SW 1271 (cell line): ENCODE measurements around the gene NEURL1B.

Source experiments
- DNase-seq, 2 experiments: peaks; one replicate each; lab custom pipeline; 2025; lab: John Stamatoyannopoulos, UW

NEURL1B gene

GRCh38 chr5:172678902-172679301 lies 37.8 kb downstream of the NEURL1B start:
- DNase-seq = no peak

- no peak for DNase-seq
These were observed 38.7 kb downstream of the NEURL1B start for GRCh38 chr5:172679628-172680212.

GRCh38 chr5:172680921-172681320 lies 39.9 kb downstream of the NEURL1B start:
- DNase-seq = no peak

- DNase-seq = no peak
These were observed 40.4 kb downstream of the NEURL1B start for GRCh38 chr5:172681421-172681820.

GRCh38 chr5:172683264-172683644 lies 42.2 kb downstream of the NEURL1B start:
- DNase-seq = no peak

- DNase-seq = no peak
These were observed 42.8 kb downstream of the NEURL1B start for GRCh38 chr5:172683645-172684471.

GRCh38 chr5:172685091-172685490 lies 44.0 kb downstream of the NEURL1B start:
- no peak for DNase-seq

GRCh38 chr5:172686111-172686510 lies 45.0 kb downstream of the NEURL1B start:
- no peak for DNase-seq

GRCh38 chr5:172686539-172687390 lies 45.7 kb downstream of the NEURL1B start:
- DNase-seq = no peak

GRCh38 chr5:172687940-172688339 lies 46.9 kb downstream of the NEURL1B start:
- DNase-seq = no peak

GRCh38 chr5:172688349-172689217 lies 47.5 kb downstream of the NEURL1B start:
- DNase-seq = no peak

GRCh38 chr5:172689218-172689572 lies 48.1 kb downstream of the NEURL1B start:
- no peak for DNase-seq

GRCh38 chr5:172689801-172690200 lies 48.7 kb downstream of the NEURL1B start:
- DNase-seq = no peak

GRCh38 chr5:172690258-172691075 lies 49.4 kb downstream of the NEURL1B start:
- no peak for DNase-seq

- no peak for DNase-seq
These were observed 50.8 kb downstream of the NEURL1B start for GRCh38 chr5:172691886-172692285.

GRCh38 chr5:172692451-172692850 lies 51.4 kb downstream of the NEURL1B start:
- DNase-seq = no peak

- DNase-seq = no peak
These were observed 51.9 kb downstream of the NEURL1B start for GRCh38 chr5:172692981-172693380.

GRCh38 chr5:172694061-172694460 lies 53.0 kb downstream of the NEURL1B start:
- DNase-seq = no peak

- DNase-seq = no peak
These were observed 53.5 kb downstream of the NEURL1B start for GRCh38 chr5:172694541-172694940.

GRCh38 chr5:172695232-172696054 lies 54.4 kb downstream of the NEURL1B start:
- DNase-seq = no peak
